HepG2 (cell line): ENCODE data around the gene PPP6R2. TPM values are rescaled to one million over a fixed set of nuclear protein-coding genes. Genes with fewer than 3 reads are reported as not detected.

Experiments
- ATAC-seq: fragments of 200-7000 bp; cut with Tn5 transposase; 3 replicates; pipeline ENCODE4 v1.9.1; 2020; ENCODE audit warnings: mild to moderate bottlenecking, moderate library complexity
- BruUV-seq: library from RNA; stranded (reverse); fragments of 400-500 nt; replicated peaks from 2 replicates; lab custom pipeline; 2021; lab: Mats Ljungman, UMichigan
- CTCF ChIA-PET: fragments of 300-600 bp; formaldehyde crosslinking; extraction: SDS; loops from one replicate; lab custom pipeline; 2021; ENCODE audit warnings: low total read pairs, inconsistent platforms, low intra/inter-chr PET ratio; lab: Yijun Ruan, JAX
- POLR2A ChIA-PET: fragments of 350-600 bp; sonication (Branson Sonifier 250); formaldehyde crosslinking; loops from one replicate; lab custom pipeline; 2020; ENCODE audit warnings: antibody characterized with exemption, inconsistent platforms; lab: Yijun Ruan, JAX
- DNase-seq: peaks from one replicate; pipeline ENCODE4 v3.0.0-alpha.2; 2015; ENCODE audit warnings: low spot score
- FAIRE-seq: peaks from 3 replicates; lab custom pipeline; 2011; peaks lifted over from hg19 to GRCh38; lab: Jason Lieb, UNC
- H2AFZ ChIP-seq: one replicate; pipeline ENCODE4 v1.6.1; 2011; ENCODE audit warnings: low read length, inconsistent platforms
- H3K27ac ChIP-seq: fragments of 300-600 bp; 3 replicates; pipeline ENCODE4 v1.8.0; 2011; ENCODE audit warnings: mixed run types, mild to moderate bottlenecking, mixed read lengths, low read length, inconsistent platforms; ENCODE audit not compliant: insufficient read depth; ENCODE audit errors: extremely low read length
- H3K27me3 ChIP-seq, 2 experiments: fragments of 200-600 bp in 1 of 2; 2 replicates in 1 of 2; 3 replicates in 1 of 2; pipeline versions ENCODE4 v1.6.0 to v1.8.0; 2011; ENCODE audit warnings: low read length in 2 of 2, mild to moderate bottlenecking in 2 of 2, moderate library complexity in 2 of 2, inconsistent platforms in 1 of 2; ENCODE audit not compliant: insufficient read depth in 2 of 2, control insufficient read depth in 1 of 2
- H3K36me3 ChIP-seq, 2 experiments: fragments of 200-600 bp in 1 of 2; replicated peaks in 1 of 2; 2 replicates in 1 of 2; 3 replicates in 1 of 2; pipeline versions ENCODE4 v1.5.1 to v1.8.0; 2011; ENCODE audit warnings: low read length in 2 of 2, inconsistent platforms in 1 of 2; ENCODE audit not compliant: insufficient read depth in 2 of 2, control insufficient read depth in 1 of 2
- H3K4me1 ChIP-seq: 2 replicates; pipeline ENCODE4 v1.5.1; 2012; ENCODE audit warnings: low read length, inconsistent platforms; ENCODE audit not compliant: insufficient read depth
- H3K4me2 ChIP-seq: 2 replicates; pipeline ENCODE4 v1.6.0; 2011; ENCODE audit warnings: low read depth, low read length, inconsistent platforms
- H3K4me3 ChIP-seq, 3 experiments: fragments of 200-600 bp in 1 of 3; sonication (generic), shearing (Covaris generic) in 1 of 3; replicated peaks in 1 of 3; 2 replicates each; pipeline ENCODE4 v1.5.1; 2011 to 2016; ENCODE audit warnings: low read length in 3 of 3, inconsistent platforms in 2 of 3, low read depth in 2 of 3, mild to moderate bottlenecking in 2 of 3, control low read depth in 1 of 3, mixed read lengths in 1 of 3; ENCODE audit not compliant: insufficient read depth in 1 of 3
- H3K79me2 ChIP-seq: one replicate; pipeline ENCODE4 v1.6.1; 2011; ENCODE audit warnings: low read length, inconsistent platforms; ENCODE audit not compliant: insufficient read depth
- H3K9ac ChIP-seq: 2 replicates; pipeline ENCODE4 v1.6.0; 2011; ENCODE audit warnings: mild to moderate bottlenecking, low read depth, low read length, inconsistent platforms; ENCODE audit not compliant: insufficient read depth
- H3K9me3 ChIP-seq: 2 replicates; pipeline ENCODE4 v1.5.1; 2012; ENCODE audit warnings: mild to moderate bottlenecking, low read length
- H4K20me1 ChIP-seq: 2 replicates; pipeline ENCODE4 v1.6.0; 2011; ENCODE audit warnings: inconsistent platforms, mild to moderate bottlenecking, low read length, moderate library complexity; ENCODE audit not compliant: insufficient read depth
- ARHGAP35 ChIP-seq: sonication (generic); formaldehyde crosslinking; IDR thresholded peaks from 2 replicates; pipeline ENCODE4 v1.9.0; 2022; ENCODE audit warnings: mild to moderate bottlenecking, inconsistent platforms, moderate library complexity, missing genetic modification reagents, borderline replicate concordance
- HMG20B ChIP-seq: conservative IDR thresholded peaks from 2 replicates; pipeline ENCODE4 v1.6.1; 2016; ENCODE audit warnings: missing genetic modification reagents, missing compliant biosample characterization
- HNRNPUL1 ChIP-seq: fragments of 200-400 bp; formaldehyde crosslinking; IDR thresholded peaks from 2 replicates; pipeline ENCODE4 v1.6.1; 2017; ENCODE audit warnings: low read depth, mild to moderate bottlenecking, low read length, moderate library complexity
- NFIC ChIP-seq: IDR thresholded peaks from 2 replicates; pipeline ENCODE4 v1.6.1; 2012; ENCODE audit warnings: mild to moderate bottlenecking, low read length, inconsistent platforms
- SMYD3 ChIP-seq: sonication (generic); formaldehyde crosslinking; IDR thresholded peaks from 2 replicates; pipeline ENCODE4 v1.8.1; 2023; ENCODE audit warnings: mild to moderate bottlenecking, missing genetic modification reagents
- SRSF1 ChIP-seq: fragments of 200-400 bp; formaldehyde crosslinking; optimal IDR thresholded peaks from 2 replicates; pipeline ENCODE3; 2017; ENCODE audit warnings: mild to moderate bottlenecking, low read depth, low read length, moderate library complexity
- TAF15 ChIP-seq: fragments of 200-400 bp; formaldehyde crosslinking; IDR thresholded peaks from one replicate; pipeline ENCODE4 v1.6.1; 2018; ENCODE audit warnings: mild to moderate bottlenecking, low read depth, low read length; ENCODE audit not compliant: poor library complexity, severe bottlenecking
- WIZ ChIP-seq: sonication (generic); formaldehyde crosslinking; IDR thresholded peaks from 2 replicates; pipeline ENCODE4 v1.5.1; 2020; ENCODE audit warnings: mild to moderate bottlenecking, missing genetic modification reagents
- ZFP36L2 ChIP-seq: sonication (generic); formaldehyde crosslinking; IDR thresholded peaks from 2 replicates; pipeline ENCODE4 v1.4.0; 2020; ENCODE audit warnings: missing genetic modification reagents
- ZNF225 ChIP-seq: sonication (generic); formaldehyde crosslinking; IDR thresholded peaks from 2 replicates; pipeline ENCODE4 v1.4.0; 2020; ENCODE audit warnings: mild to moderate bottlenecking, missing genetic modification reagents
- WGBS: methylation state at CpG from one replicate; pipeline ENCODE4 v1.1.6; 2017; ENCODE audit warnings: low lambda C conversion rate; 5-methylcytosine and 5-hydroxymethylcytosine counted together
- in situ Hi-C: cut with HindIII; loops from 2 replicates; pipeline ENCODE4 v1.10.0; 2017; ENCODE audit warnings: low pct_unique_long_range_greater_than_20kb; ENCODE audit not compliant: extremely low pct_ligation_motif_present
- intact Hi-C: fragments of 100-400 bp; cut with micrococcal nuclease; formaldehyde crosslinking; loops from one replicate; pipeline ENCODE4 v1.10.0; 2022; ENCODE audit not compliant: unreplicated experiment
- polyA plus RNA-seq, 8 experiments: library from polyadenylated mRNA; depleted of rRNA in 3 of 8; stranded (reverse) in 7 of 8; unstranded in 1 of 8; fragments of >200 nt; fragmentation: Illumina TruSeq in 4 of 8; extraction: Trizol in 4 of 8; gene quantifications; 2 replicates each; pipeline versions ENCODE4 v1.2.1 to v1.2.3, GENCODE V29; 2011 to 2016; ENCODE audit warnings: low read depth in 4 of 8, missing spikeins in 1 of 8, mixed read lengths in 1 of 8; ENCODE audit not compliant: insufficient read depth in 1 of 8
- total RNA-seq, 5 experiments: library from RNA; depleted of rRNA; stranded (reverse); fragments of >200 nt; fragmentation: Illumina TruSeq; extraction: Trizol; gene quantifications; 2 replicates each; pipeline ENCODE4 v1.2.3, GENCODE V29; 2016; ENCODE audit warnings: low read depth in 1 of 5
- TF ChIP-seq, protein P1 (sequence below): sonication (generic); formaldehyde crosslinking; IDR thresholded peaks from 2 replicates; pipeline ENCODE4 v1.4.0; 2020; ENCODE audit warnings: missing genetic modification reagents
- TF ChIP-seq, protein P2 (sequence below): sonication (generic); formaldehyde crosslinking; IDR thresholded peaks from 2 replicates; pipeline ENCODE4 v1.5.0; 2020; ENCODE audit warnings: mild to moderate bottlenecking, missing genetic modification reagents
- TF ChIP-seq, protein P3 (sequence below): sonication (generic); formaldehyde crosslinking; IDR thresholded peaks from 2 replicates; pipeline ENCODE4 v1.8.0; 2022; ENCODE audit warnings: mild to moderate bottlenecking, missing genetic modification reagents; ENCODE audit not compliant: insufficient replicate concordance
- TF ChIP-seq, protein P4 (sequence below): sonication (generic); formaldehyde crosslinking; IDR thresholded peaks from 2 replicates; pipeline ENCODE4 v1.4.0; 2020; ENCODE audit warnings: low read depth, mild to moderate bottlenecking, missing genetic modification reagents
- TF ChIP-seq, protein P5 (sequence below): sonication (generic); formaldehyde crosslinking; IDR thresholded peaks from 2 replicates; pipeline ENCODE4 v1.5.1; 2020; ENCODE audit warnings: missing genetic modification reagents, mild to moderate bottlenecking, borderline replicate concordance

Gene PPP6R2
- total and polyA plus RNA-seq, 2 of the 13 experiments (the other 11 are each of a cell fraction or from before 2014, with no cell fraction given): 55.0 to 102 TPM

DNA sequence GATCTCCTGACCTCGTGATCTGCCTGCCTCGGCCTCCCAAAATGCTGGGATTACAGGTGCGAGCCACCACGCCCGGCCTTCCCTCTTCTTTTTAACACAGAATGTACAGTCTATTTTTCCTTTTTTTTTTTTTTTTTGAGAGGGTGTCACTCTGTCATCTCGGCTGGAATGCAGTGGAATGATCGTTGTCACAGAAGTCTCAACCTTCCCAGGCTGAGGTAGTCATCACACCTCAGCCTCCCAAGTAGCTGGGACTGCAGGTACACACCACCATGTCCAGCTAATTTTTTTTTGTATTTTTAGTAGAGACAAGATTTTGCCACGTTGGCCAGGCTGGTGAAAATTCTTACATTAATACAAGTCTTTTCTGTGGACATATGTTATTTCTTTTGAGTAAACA, 13.1 kb downstream of the PPP6R2 start (continued):
- TF ChIP-seq, protein P1, sequence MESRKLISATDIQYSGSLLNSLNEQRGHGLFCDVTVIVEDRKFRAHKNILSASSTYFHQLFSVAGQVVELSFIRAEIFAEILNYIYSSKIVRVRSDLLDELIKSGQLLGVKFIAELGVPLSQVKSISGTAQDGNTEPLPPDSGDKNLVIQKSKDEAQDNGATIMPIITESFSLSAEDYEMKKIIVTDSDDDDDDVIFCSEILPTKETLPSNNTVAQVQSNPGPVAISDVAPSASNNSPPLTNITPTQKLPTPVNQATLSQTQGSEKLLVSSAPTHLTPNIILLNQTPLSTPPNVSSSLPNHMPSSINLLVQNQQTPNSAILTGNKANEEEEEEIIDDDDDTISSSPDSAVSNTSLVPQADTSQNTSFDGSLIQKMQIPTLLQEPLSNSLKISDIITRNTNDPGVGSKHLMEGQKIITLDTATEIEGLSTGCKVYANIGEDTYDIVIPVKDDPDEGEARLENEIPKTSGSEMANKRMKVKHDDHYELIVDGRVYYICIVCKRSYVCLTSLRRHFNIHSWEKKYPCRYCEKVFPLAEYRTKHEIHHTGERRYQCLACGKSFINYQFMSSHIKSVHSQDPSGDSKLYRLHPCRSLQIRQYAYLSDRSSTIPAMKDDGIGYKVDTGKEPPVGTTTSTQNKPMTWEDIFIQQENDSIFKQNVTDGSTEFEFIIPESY (CRISPR knock-in tag): no peak

DNA sequence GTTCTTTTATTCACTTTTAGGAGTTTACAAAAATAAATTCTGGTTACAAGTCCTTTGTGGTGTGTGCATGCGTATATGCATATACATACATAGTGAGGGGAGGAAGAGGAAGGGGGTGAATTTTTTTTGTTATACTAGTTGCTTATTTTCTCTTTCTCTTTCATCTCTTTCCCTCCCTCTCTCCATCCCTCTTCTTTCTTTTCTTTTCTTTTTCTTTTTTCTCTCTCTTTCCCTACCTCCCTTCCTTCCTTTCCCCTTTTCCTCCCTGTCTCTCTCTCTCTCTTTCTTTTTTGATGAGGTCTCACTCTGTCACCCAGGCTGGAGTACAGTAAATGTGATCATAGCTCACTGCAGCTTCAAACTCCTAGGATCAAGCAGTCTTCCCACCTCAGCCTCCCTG, 14.1 kb downstream of the PPP6R2 start:
- Histone ChIP-seq H3K9ac (no peak overlapping the region), H3K4me3 (no peak overlapping the region), H3K79me2 (peaks cover 54% of the 10 kb centered on the region), H3K27me3 (no peaks in the 10 kb centered on the region), H2AFZ (no peak overlapping the region), H4K20me1 (peaks cover 16% of the 10 kb centered on the region), H3K9me3 (no peaks in the 10 kb centered on the region), H3K36me3 (peaks cover 5 to 20% of the 10 kb centered on the region in 2 experiments), H3K27ac (no peak overlapping the region), H3K4me2 (no peak overlapping the region), H3K4me1 (peaks cover 23% of the 10 kb centered on the region)
- in situ Hi-C loops: no loop called here
- intact Hi-C loops: no loop called here
- DNase-seq (no peak), FAIRE-seq (no peak), ATAC-seq (no peak)
- ChIA-PET CTCF (no interaction called here), POLR2A (interaction anchor here (0.9 kb wide), 1 partner anchor 16 kb away, joined by 3 read pairs; no protein-coding TSS in a partner anchor)
- no TSS peak for BruUV-seq
- WGBS: 97% methylated on average over 1 of the region's 1 CpG
- TF ChIP-seq ARHGAP35 (CRISPR knock-in tag) (no peak), SMYD3 (CRISPR knock-in tag) (no peak), NFIC (no peak), ZNF225 (CRISPR knock-in tag) (no peak), SRSF1 (no peak), TAF15 (no peak), HMG20B (CRISPR knock-in tag) (no peak), ZFP36L2 (CRISPR knock-in tag) (no peak), WIZ (CRISPR knock-in tag) (no peak), HNRNPUL1 (no peak)
- TF ChIP-seq, protein P2, sequence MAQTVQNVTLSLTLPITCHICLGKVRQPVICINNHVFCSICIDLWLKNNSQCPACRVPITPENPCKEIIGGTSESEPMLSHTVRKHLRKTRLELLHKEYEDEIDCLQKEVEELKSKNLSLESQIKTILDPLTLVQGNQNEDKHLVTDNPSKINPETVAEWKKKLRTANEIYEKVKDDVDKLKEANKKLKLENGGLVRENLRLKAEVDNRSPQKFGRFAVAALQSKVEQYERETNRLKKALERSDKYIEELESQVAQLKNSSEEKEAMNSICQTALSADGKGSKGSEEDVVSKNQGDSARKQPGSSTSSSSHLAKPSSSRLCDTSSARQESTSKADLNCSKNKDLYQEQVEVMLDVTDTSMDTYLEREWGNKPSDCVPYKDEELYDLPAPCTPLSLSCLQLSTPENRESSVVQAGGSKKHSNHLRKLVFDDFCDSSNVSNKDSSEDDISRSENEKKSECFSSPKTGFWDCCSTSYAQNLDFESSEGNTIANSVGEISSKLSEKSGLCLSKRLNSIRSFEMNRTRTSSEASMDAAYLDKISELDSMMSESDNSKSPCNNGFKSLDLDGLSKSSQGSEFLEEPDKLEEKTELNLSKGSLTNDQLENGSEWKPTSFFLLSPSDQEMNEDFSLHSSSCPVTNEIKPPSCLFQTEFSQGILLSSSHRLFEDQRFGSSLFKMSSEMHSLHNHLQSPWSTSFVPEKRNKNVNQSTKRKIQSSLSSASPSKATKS (CRISPR knock-in tag): no peak
- TF ChIP-seq, protein P3, sequence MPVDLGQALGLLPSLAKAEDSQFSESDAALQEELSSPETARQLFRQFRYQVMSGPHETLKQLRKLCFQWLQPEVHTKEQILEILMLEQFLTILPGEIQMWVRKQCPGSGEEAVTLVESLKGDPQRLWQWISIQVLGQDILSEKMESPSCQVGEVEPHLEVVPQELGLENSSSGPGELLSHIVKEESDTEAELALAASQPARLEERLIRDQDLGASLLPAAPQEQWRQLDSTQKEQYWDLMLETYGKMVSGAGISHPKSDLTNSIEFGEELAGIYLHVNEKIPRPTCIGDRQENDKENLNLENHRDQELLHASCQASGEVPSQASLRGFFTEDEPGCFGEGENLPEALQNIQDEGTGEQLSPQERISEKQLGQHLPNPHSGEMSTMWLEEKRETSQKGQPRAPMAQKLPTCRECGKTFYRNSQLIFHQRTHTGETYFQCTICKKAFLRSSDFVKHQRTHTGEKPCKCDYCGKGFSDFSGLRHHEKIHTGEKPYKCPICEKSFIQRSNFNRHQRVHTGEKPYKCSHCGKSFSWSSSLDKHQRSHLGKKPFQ (CRISPR knock-in tag): no peak
- TF ChIP-seq, protein P4, sequence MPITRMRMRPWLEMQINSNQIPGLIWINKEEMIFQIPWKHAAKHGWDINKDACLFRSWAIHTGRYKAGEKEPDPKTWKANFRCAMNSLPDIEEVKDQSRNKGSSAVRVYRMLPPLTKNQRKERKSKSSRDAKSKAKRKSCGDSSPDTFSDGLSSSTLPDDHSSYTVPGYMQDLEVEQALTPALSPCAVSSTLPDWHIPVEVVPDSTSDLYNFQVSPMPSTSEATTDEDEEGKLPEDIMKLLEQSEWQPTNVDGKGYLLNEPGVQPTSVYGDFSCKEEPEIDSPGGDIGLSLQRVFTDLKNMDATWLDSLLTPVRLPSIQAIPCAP (CRISPR knock-in tag): no peak
- TF ChIP-seq, protein P5, sequence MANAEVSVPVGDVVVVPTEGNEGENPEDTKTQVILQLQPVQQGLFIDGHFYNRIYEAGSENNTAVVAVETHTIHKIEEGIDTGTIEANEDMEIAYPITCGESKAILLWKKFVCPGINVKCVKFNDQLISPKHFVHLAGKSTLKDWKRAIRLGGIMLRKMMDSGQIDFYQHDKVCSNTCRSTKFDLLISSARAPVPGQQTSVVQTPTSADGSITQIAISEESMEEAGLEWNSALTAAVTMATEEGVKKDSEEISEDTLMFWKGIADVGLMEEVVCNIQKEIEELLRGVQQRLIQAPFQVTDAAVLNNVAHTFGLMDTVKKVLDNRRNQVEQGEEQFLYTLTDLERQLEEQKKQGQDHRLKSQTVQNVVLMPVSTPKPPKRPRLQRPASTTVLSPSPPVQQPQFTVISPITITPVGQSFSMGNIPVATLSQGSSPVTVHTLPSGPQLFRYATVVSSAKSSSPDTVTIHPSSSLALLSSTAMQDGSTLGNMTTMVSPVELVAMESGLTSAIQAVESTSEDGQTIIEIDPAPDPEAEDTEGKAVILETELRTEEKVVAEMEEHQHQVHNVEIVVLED: no peak
